KMS-11 (cell line): ENCODE data around the gene GRID1.

ENCODE experiments used
- H2AFZ ChIP-seq: fragments of 200-600 bp; sonication (generic); 2 replicates; pipeline ENCODE4 v1.6.1; 2016; ENCODE audit warnings: antibody characterized with exemption, mixed run types, low read depth
- H3K27ac ChIP-seq: fragments of 200-600 bp; sonication (generic); 2 replicates; pipeline ENCODE4 v1.6.1; 2016; ENCODE audit warnings: mild to moderate bottlenecking, mixed run types
- H3K27me3 ChIP-seq: fragments of 200-600 bp; sonication (generic); 2 replicates; pipeline ENCODE4 v1.6.1; 2017; ENCODE audit warnings: mild to moderate bottlenecking, low read depth, mixed run types, moderate library complexity; ENCODE audit not compliant: insufficient read depth
- H3K36me3 ChIP-seq: fragments of 200-600 bp; sonication (generic); 2 replicates; pipeline ENCODE4 v1.6.1; 2017; ENCODE audit warnings: mild to moderate bottlenecking, mixed run types; ENCODE audit not compliant: insufficient read depth
- H3K4me1 ChIP-seq: fragments of 200-600 bp; sonication (generic); 2 replicates; pipeline ENCODE4 v1.6.1; 2016; ENCODE audit warnings: mild to moderate bottlenecking, low read depth, mixed run types; ENCODE audit not compliant: poor library complexity, severe bottlenecking
- H3K4me2 ChIP-seq: fragments of 200-600 bp; sonication (generic); 2 replicates; pipeline ENCODE4 v1.7.0; 2016; ENCODE audit warnings: mild to moderate bottlenecking, mixed run types
- H3K4me3 ChIP-seq: fragments of 200-600 bp; sonication (generic); IDR thresholded peaks from 2 replicates; pipeline ENCODE4 v1.6.1; 2017; ENCODE audit warnings: low read depth, low read length, mixed read lengths; ENCODE audit not compliant: insufficient read depth
- H3K79me2 ChIP-seq: fragments of 200-600 bp; sonication (generic); 2 replicates; pipeline ENCODE4 v1.6.1; 2016; ENCODE audit warnings: low read depth, mixed run types; ENCODE audit not compliant: insufficient read depth
- H3K9ac ChIP-seq: fragments of 200-600 bp; sonication (generic); 2 replicates; pipeline ENCODE4 v1.6.1; 2016; ENCODE audit warnings: mild to moderate bottlenecking, mixed run types
- H4K20me1 ChIP-seq: fragments of 200-600 bp; sonication (generic); 2 replicates; pipeline ENCODE4 v1.6.1; 2016; ENCODE audit warnings: mild to moderate bottlenecking, mixed run types; ENCODE audit not compliant: insufficient read depth
- CTCF ChIP-seq: fragments of 200-600 bp; sonication (generic); conservative IDR thresholded peaks from 2 replicates; pipeline ENCODE4 v1.6.1; 2017; ENCODE audit warnings: low read depth, mild to moderate bottlenecking, antibody characterized with exemption, low read length, moderate library complexity, mixed read lengths

The GRID1 gene

GRCh38 chr10:86252556-86252955 is 114.0 kb downstream of the GRID1 start:
- no peak overlapping the region for H2AFZ ChIP-seq
- H3K79me2 ChIP-seq, result no peaks in the 10 kb centered on the region
- no peaks in the 10 kb centered on the region for H3K4me1 ChIP-seq
- no peak for TF ChIP-seq CTCF
- H3K4me3 ChIP-seq, result no peak overlapping the region
- H3K4me2 ChIP-seq, result no peak overlapping the region
- no peaks in the 10 kb centered on the region for H3K27me3 ChIP-seq
- H4K20me1 ChIP-seq, result no peaks in the 10 kb centered on the region
- H3K36me3 ChIP-seq, result no peaks in the 10 kb centered on the region
- no peak overlapping the region for H3K9ac ChIP-seq
- H3K27ac ChIP-seq, result no peak overlapping the region

- no peak for TF ChIP-seq CTCF
- H4K20me1 ChIP-seq, result no peaks in the 10 kb centered on the region
These were observed 114.5 kb downstream of the GRID1 start for GRCh38 chr10:86252079-86252478.

GRCh38 chr10:86251426-86251825 is 115.2 kb downstream of the GRID1 start:
- no peak overlapping the region for H3K9ac ChIP-seq
- H3K27me3 ChIP-seq, result no peaks in the 10 kb centered on the region
- H3K4me3 ChIP-seq, result no peak overlapping the region
- H3K4me2 ChIP-seq, result no peak overlapping the region
- no peak overlapping the region for H3K27ac ChIP-seq
- H2AFZ ChIP-seq, result no peak overlapping the region
- H3K79me2 ChIP-seq, result no peaks in the 10 kb centered on the region
- no peaks in the 10 kb centered on the region for H3K4me1 ChIP-seq
- no peaks in the 10 kb centered on the region for H4K20me1 ChIP-seq
- H3K36me3 ChIP-seq, result no peaks in the 10 kb centered on the region
- no peak for TF ChIP-seq CTCF

More at GRCh38 chr10:86252079-86252478, 114.5 kb downstream of the GRID1 start:
- H3K27me3 ChIP-seq, result no peaks in the 10 kb centered on the region
- no peak overlapping the region for H3K4me2 ChIP-seq
- no peaks in the 10 kb centered on the region for H3K4me1 ChIP-seq
- no peak overlapping the region for H3K4me3 ChIP-seq
- no peaks in the 10 kb centered on the region for H3K36me3 ChIP-seq
- no peaks in the 10 kb centered on the region for H3K79me2 ChIP-seq
- H3K27ac ChIP-seq, result no peak overlapping the region
- no peak overlapping the region for H3K9ac ChIP-seq
- H2AFZ ChIP-seq, result no peak overlapping the region

GRCh38 chr10:86250399-86250798 is 116.2 kb downstream of the GRID1 start:
- no peaks in the 10 kb centered on the region for H3K79me2 ChIP-seq
- H3K9ac ChIP-seq, result no peak overlapping the region
- no peaks in the 10 kb centered on the region for H3K4me1 ChIP-seq
- no peaks in the 10 kb centered on the region for H3K27me3 ChIP-seq
- no peaks in the 10 kb centered on the region for H4K20me1 ChIP-seq
- no peak for TF ChIP-seq CTCF
- no peak overlapping the region for H3K4me2 ChIP-seq
- no peak overlapping the region for H3K27ac ChIP-seq
- no peak overlapping the region for H3K4me3 ChIP-seq
- H3K36me3 ChIP-seq, result no peaks in the 10 kb centered on the region
- no peak overlapping the region for H2AFZ ChIP-seq

- Histone ChIP-seq H3K79me2 (no peaks in the 10 kb centered on the region), H3K4me2 (no peak overlapping the region), H2AFZ (no peak overlapping the region), H3K36me3 (no peaks in the 10 kb centered on the region), H3K9ac (no peak overlapping the region), H3K4me1 (no peaks in the 10 kb centered on the region), H3K27ac (no peak overlapping the region), H3K4me3 (no peak overlapping the region), H3K27me3 (no peaks in the 10 kb centered on the region), H4K20me1 (no peaks in the 10 kb centered on the region)
- no peak for TF ChIP-seq CTCF
These were observed 116.8 kb downstream of the GRID1 start for GRCh38 chr10:86249794-86250193.
